Suprapubic skin (tissue), 4 donors: Measurements from ENCODE around the gene SWI5. TPM values are rescaled to one million over a fixed set of nuclear protein-coding genes. Genes with fewer than 3 reads are reported as not detected.
"Not testable (repeated sequence)": the region's sequence is repeated elsewhere in the genome, so short reads cannot be mapped to it uniquely, and the experiment has no call there.

Experiments used
- DNase-seq, 2 donors: peaks; one replicate each; pipeline ENCODE4 v3.0.0-alpha.2; 2019; ENCODE audit warnings: low spot score in 2 of 2
- H3K27ac ChIP-seq: fragments of 200-600 bp; sonication (generic); one replicate; pipeline ENCODE4 v1.5.1; 2019
- H3K27me3 ChIP-seq: fragments of 200-600 bp; sonication (generic); one replicate; pipeline ENCODE4 v1.5.1; 2019
- H3K36me3 ChIP-seq: fragments of 200-600 bp; sonication (generic); one replicate; pipeline ENCODE4 v1.5.1; 2019
- H3K4me1 ChIP-seq: fragments of 200-600 bp; sonication (generic); one replicate; pipeline ENCODE4 v1.5.1; 2019
- H3K4me3 ChIP-seq: fragments of 200-600 bp; sonication (generic); one replicate; pipeline ENCODE4 v1.5.1; 2019; ENCODE audit warnings: mild to moderate bottlenecking
- H3K9me3 ChIP-seq: fragments of 200-600 bp; sonication (generic); one replicate; pipeline ENCODE4 v1.5.1; 2019
- CTCF ChIP-seq, 2 donors: fragments of 200-600 bp in 1 of 2; fragments of 450-650 bp in 1 of 2; sonication (generic) in 1 of 2; IDR thresholded peaks; one replicate each; pipeline ENCODE4 v1.5.1; 2016 to 2019; ENCODE audit warnings: antibody characterized with exemption in 2 of 2, mild to moderate bottlenecking in 1 of 2, moderate library complexity in 1 of 2
- EP300 ChIP-seq: sonication (generic); formaldehyde crosslinking; IDR thresholded peaks from one replicate; pipeline ENCODE4 v1.6.1; 2017; ENCODE audit warnings: antibody characterized with exemption
- POLR2A ChIP-seq, 2 donors: fragments of 450-650 bp; IDR thresholded peaks; one replicate each; pipeline ENCODE4 v1.6.1; 2017; ENCODE audit warnings: antibody characterized with exemption in 2 of 2, mild to moderate bottlenecking in 2 of 2, moderate library complexity in 2 of 2
- POLR2AphosphoS5 ChIP-seq, 3 donors: sonication (generic); formaldehyde crosslinking; IDR thresholded peaks; one replicate each; pipeline ENCODE4 v1.6.1; 2017; ENCODE audit warnings: antibody characterized with exemption in 3 of 3
- WGBS: methylation state at CpG from one replicate; pipeline ENCODE4 v1.1.5; 2018; 5-methylcytosine and 5-hydroxymethylcytosine counted together
- total RNA-seq, 4 donors: library from RNA; depleted of rRNA; stranded (reverse); fragments of >200 nt; gene quantifications; one replicate each; pipeline ENCODE4 v1.1.0, GENCODE V29; 2016

Gene SWI5
- total RNA-seq, 4 donors from 2014 or later: 21.1 to 35.3 (median 22.2) TPM

- H3K36me3 ChIP-seq: peaks cover 17% of the 10 kb centered on the region
- peak overlapping the region; percentile 82 for H3K4me3 ChIP-seq
- H3K9me3 ChIP-seq: no peaks in the 10 kb centered on the region
- 68% methylated on average over 8 of the region's 8 CpGs for WGBS
- no peaks in the 10 kb centered on the region for H3K27me3 ChIP-seq
- no peak overlapping the region for H3K27ac ChIP-seq
- peaks cover 39% of the 10 kb centered on the region for H3K4me1 ChIP-seq
- no peak for DNase-seq
- TF ChIP-seq POLR2AphosphoS5 (IDR thresholded peaks at IDR 0.05): no peak
- no peak for TF ChIP-seq POLR2A (IDR thresholded peaks at IDR 0.05)
- no peak for TF ChIP-seq CTCF (IDR thresholded peaks at IDR 0.05)
- no peak for TF ChIP-seq EP300
These were observed 1.8 kb upstream of the SWI5 start for GRCh38 chr9:128274245-128274644.

GRCh38 chr9:128275198-128276007 lies 673 bp upstream of the SWI5 start, which contains the start of gene GOLGA2:
GOLGA2 (minus strand) TSS chr9:128276007; CDS start chr9:128275976, 31 bp downstream.
- Histone ChIP-seq H3K27ac (peak within 1 kb of the TSS; percentile 89), H3K9me3 (no peaks in the 10 kb centered on the region), H3K27me3 (no peaks in the 10 kb centered on the region), H3K4me3 (peak within 1 kb of the TSS; percentile 82), H3K36me3 (peaks cover 17% of the 10 kb centered on the region), H3K4me1 (peaks cover 43% of the 10 kb centered on the region)
- WGBS: 0% methylated on average over 24 of the region's 57 CpGs
- no peak for DNase-seq
- no peak for TF ChIP-seq EP300
- TF ChIP-seq POLR2A (IDR thresholded peaks at IDR 0.05): no peak
- TF ChIP-seq CTCF (IDR thresholded peaks at IDR 0.05): no peak
- no peak for TF ChIP-seq POLR2AphosphoS5 (IDR thresholded peaks at IDR 0.05)

- WGBS: 8% methylated on average over 23 of the region's 23 CpGs
- H3K4me1 ChIP-seq: peaks cover 38% of the 10 kb centered on the region
These were observed 646 bp downstream of the SWI5 start for GRCh38 chr9:128276574-128277270.

GRCh38 chr9:128279088-128280073 lies 3.3 kb downstream of the SWI5 start:
- H3K36me3 ChIP-seq, H3K27ac ChIP-seq, DNase-seq, H3K9me3 ChIP-seq, H3K4me3 ChIP-seq, H3K27me3 ChIP-seq: not testable (repeated sequence)
- 65% methylated on average over 22 of the region's 22 CpGs for WGBS
- peaks cover 25% of the 10 kb centered on the region for H3K4me1 ChIP-seq

More at GRCh38 chr9:128276574-128277270, 646 bp downstream of the SWI5 start:
- no peaks in the 10 kb centered on the region for H3K9me3 ChIP-seq
- peaks cover 10% of the 10 kb centered on the region for H3K36me3 ChIP-seq
- peak overlapping the region; percentile 89 for H3K27ac ChIP-seq
- peak in 1 of 2 donors; percentile 84 for DNase-seq
- TF ChIP-seq CTCF (IDR thresholded peaks at IDR 0.05): no peak
- no peak for TF ChIP-seq POLR2AphosphoS5 (IDR thresholded peaks at IDR 0.05)
- TF ChIP-seq EP300: no peak
- TF ChIP-seq POLR2A (IDR thresholded peaks at IDR 0.05): no peak
- H3K27me3 ChIP-seq: no peaks in the 10 kb centered on the region
- H3K4me3 ChIP-seq: peak overlapping the region; percentile 82

GRCh38 chr9:128280084-128280622 lies 4.1 kb downstream of the SWI5 start:
- 86% methylated on average over 5 of the region's 5 CpGs for whole genome bisulfite sequencing
- no peak overlapping the region for H3K4me3 ChIP-seq

More at GRCh38 chr9:128280084-128280622, 4.1 kb downstream of the SWI5 start:
- TF ChIP-seq POLR2A (IDR thresholded peaks at IDR 0.05) (no peak), EP300 (no peak), POLR2AphosphoS5 (IDR thresholded peaks at IDR 0.05) (no peak), CTCF (IDR thresholded peaks at IDR 0.05) (no peak)
- peaks cover 18% of the 10 kb centered on the region for H3K4me1 ChIP-seq
- H3K36me3 ChIP-seq: peaks cover 3% of the 10 kb centered on the region
- H3K27me3 ChIP-seq: no peaks in the 10 kb centered on the region
- no peak for DNase-seq
- H3K27ac ChIP-seq: no peak overlapping the region
- no peaks in the 10 kb centered on the region for H3K9me3 ChIP-seq
